NCI-H2029 treated with DMSO at 0.1 percent for 48 hours (cell line): Measurements from ENCODE around the gene VSTM5.
"Not testable (repeated sequence)": the region's sequence is repeated elsewhere in the genome, so short reads cannot be mapped to it uniquely, and the experiment has no call there.

Experiments used
- DNase-seq: peaks from one replicate; lab custom pipeline; 2025; lab: John Stamatoyannopoulos, UW

The VSTM5 gene

GRCh38 chr11:93850594-93851018 is at the start of gene VSTM5:
VSTM5 (minus strand) TSS chr11:93850618; CDS start chr11:93850502, 116 bp downstream.
- DNase-seq = peak; percentile 26

GRCh38 chr11:93895106-93895862 is 44.9 kb upstream of the VSTM5 start:
- DNase-seq = peak; percentile 19

- DNase-seq = no peak
Measured at GRCh38 chr11:93890391-93891051, 40.1 kb upstream of the VSTM5 start.

GRCh38 chr11:93887111-93887510 is 36.7 kb upstream of the VSTM5 start:
- no peak for DNase-seq

GRCh38 chr11:93879114-93879513 is 28.7 kb upstream of the VSTM5 start:
- DNase-seq = not testable (repeated sequence)

- no peak for DNase-seq
Measured at GRCh38 chr11:93875637-93876036, 25.2 kb upstream of the VSTM5 start.

GRCh38 chr11:93871526-93871925 is 21.1 kb upstream of the VSTM5 start:
- no peak for DNase-seq

GRCh38 chr11:93870616-93871015 is 20.2 kb upstream of the VSTM5 start:
- no peak for DNase-seq

- DNase-seq = no peak
Measured at GRCh38 chr11:93869830-93870229, 19.4 kb upstream of the VSTM5 start.

- DNase-seq = not testable (repeated sequence)
Measured at GRCh38 chr11:93868404-93868803, 18.0 kb upstream of the VSTM5 start.

- DNase-seq = no peak
Measured at GRCh38 chr11:93861808-93862207, 11.4 kb upstream of the VSTM5 start.

GRCh38 chr11:93858121-93858775 is 7.8 kb upstream of the VSTM5 start:
- DNase-seq = no peak

GRCh38 chr11:93857413-93858120 is 7.1 kb upstream of the VSTM5 start:
- peak; percentile 52 for DNase-seq

GRCh38 chr11:93852242-93852641 is 1.8 kb upstream of the VSTM5 start:
- no peak for DNase-seq

- DNase-seq = no peak
Measured at GRCh38 chr11:93849751-93850593, 446 bp downstream of the VSTM5 start.

GRCh38 chr11:93849201-93849600 is 1.2 kb downstream of the VSTM5 start:
- no peak for DNase-seq

- DNase-seq = no peak
Measured at GRCh38 chr11:93846411-93846810, 4.0 kb downstream of the VSTM5 start.

GRCh38 chr11:93845181-93846092 is 5.0 kb downstream of the VSTM5 start:
- DNase-seq = no peak

GRCh38 chr11:93844568-93844967 is 5.8 kb downstream of the VSTM5 start:
- DNase-seq = no peak

GRCh38 chr11:93843906-93844305 is 6.5 kb downstream of the VSTM5 start:
- no peak for DNase-seq
